Activated CD8-positive, alpha-beta T cell treated with anti-CD3 and anti-CD28 coated beads, Interleukin-2, amount 10 ng/mL, durations not matched to agents 7 days and 5 days (primary cell): ENCODE data around the gene SLC38A10. TPM values are rescaled to one million over a fixed set of nuclear protein-coding genes. Genes with fewer than 3 reads are reported as not detected.

Source experiments
- ATAC-seq: fragments of 150-1000 bp; cut with Tn5 transposase; one replicate; pipeline ENCODE4 v1.10.0; 2021; ENCODE audit warnings: moderate library complexity
- CTCF ChIA-PET: fragments of 350-600 bp; sonication (Branson Sonifier 250); formaldehyde crosslinking; loops from one replicate; lab custom pipeline; 2021; ENCODE audit warnings: antibody characterized with exemption; lab: Charles Lee
- POLR2A ChIA-PET: fragments of 350-600 bp; sonication (Branson Sonifier 250); formaldehyde crosslinking; loops from one replicate; lab custom pipeline; 2021; ENCODE audit warnings: antibody characterized with exemption; lab: Charles Lee
- DNase-seq: peaks from one replicate; pipeline ENCODE4 v3.0.0-alpha.2; 2020
- H3K27ac Mint-ChIP-seq: one replicate; pipeline ENCODE4 v1.8.0; 2021; ENCODE audit warnings: mild to moderate bottlenecking, mixed read lengths
- H3K27me3 Mint-ChIP-seq: one replicate; pipeline ENCODE4 v1.8.0; 2021; ENCODE audit warnings: low read depth, mixed read lengths
- H3K36me3 Mint-ChIP-seq: one replicate; pipeline ENCODE4 v1.8.0; 2021; ENCODE audit warnings: low read depth, mixed read lengths
- H3K4me1 Mint-ChIP-seq: one replicate; pipeline ENCODE4 v1.8.0; 2021; ENCODE audit warnings: low read depth, mixed read lengths
- H3K4me3 Mint-ChIP-seq: one replicate; pipeline ENCODE4 v1.8.0; 2021; ENCODE audit warnings: mild to moderate bottlenecking, mixed read lengths
- H3K9me3 Mint-ChIP-seq: one replicate; pipeline ENCODE4 v1.8.0; 2022; ENCODE audit warnings: mixed read lengths; ENCODE audit not compliant: insufficient read depth
- total RNA-seq, 2 experiments: library from RNA; stranded (reverse); gene quantifications; one replicate each; pipeline ENCODE4 v1.2.3, GENCODE V29; 2021

SLC38A10 gene
- total RNA-seq, 2 experiments from 2014 or later = 78.5 to 83.5 TPM

DNA sequence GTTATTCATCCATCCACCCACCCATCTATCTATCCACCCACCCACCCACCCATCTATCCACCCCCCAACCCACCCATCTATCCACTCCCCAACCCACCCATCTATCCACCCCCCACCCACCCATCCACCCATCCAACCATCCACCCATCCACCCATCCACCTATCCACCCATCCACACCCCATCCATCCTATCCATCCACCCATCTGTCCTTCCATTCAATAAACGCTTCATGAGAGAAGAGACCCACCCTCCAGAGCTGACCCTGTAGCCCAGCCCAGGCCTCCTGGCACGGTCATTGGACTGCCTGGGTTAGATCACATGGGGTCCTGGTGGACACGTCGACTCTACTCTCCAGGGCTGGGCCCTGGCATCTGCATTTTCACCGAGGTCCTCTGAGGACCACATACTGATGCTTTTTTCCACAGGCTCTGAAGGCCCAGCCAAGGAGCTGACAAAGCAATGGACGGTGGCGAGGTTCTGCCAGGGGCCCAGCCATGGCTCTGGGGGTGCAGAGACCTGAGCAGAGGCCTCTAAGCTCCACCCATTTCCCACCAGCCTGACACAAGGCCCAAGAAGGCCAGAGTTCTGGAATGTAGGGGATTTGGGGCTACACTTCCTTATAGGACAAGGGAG lies 41.3 kb upstream of the SLC38A10 start:
- CTCF ChIA-PET = no interaction called here
- Mint-ChIP-seq H3K27me3 (peaks cover 7% of the 10 kb centered on the region), H3K36me3 (no peaks in the 10 kb centered on the region), H3K4me1 (no peaks in the 10 kb centered on the region), H3K27ac (no peak overlapping the region), H3K4me3 (no peak overlapping the region), H3K9me3 (no peaks in the 10 kb centered on the region)
- ATAC-seq (no peak), DNase-seq (no peak)
- POLR2A ChIA-PET = no interaction called here

DNA sequence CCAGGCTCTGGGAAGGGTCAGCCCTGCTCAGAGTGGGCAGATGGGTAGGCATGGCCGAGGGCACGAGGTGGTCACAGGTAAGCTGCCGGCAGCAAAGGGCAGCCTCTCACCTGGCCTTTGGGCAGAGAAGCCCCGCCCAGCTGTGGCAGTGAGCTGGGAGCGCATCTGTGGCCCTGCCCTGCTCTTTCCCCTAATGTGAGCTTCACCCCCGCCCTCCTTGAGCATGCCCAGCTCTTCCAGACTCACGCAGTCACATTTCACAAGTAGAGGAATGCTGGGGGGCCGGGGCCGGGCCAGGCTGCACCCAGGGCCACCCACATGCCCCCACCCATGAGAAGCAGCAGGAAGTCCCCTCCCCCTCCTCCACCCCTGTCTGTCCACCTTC lies 40.7 kb upstream of the SLC38A10 start:
- CTCF ChIA-PET = interaction anchor here (0.7 kb wide), 1 partner anchor 114 kb away, joined by 3 read pairs; no protein-coding TSS in a partner anchor
- peaks cover 7% of the 10 kb centered on the region for H3K27me3 Mint-ChIP-seq
- DNase-seq = no peak

DNA sequence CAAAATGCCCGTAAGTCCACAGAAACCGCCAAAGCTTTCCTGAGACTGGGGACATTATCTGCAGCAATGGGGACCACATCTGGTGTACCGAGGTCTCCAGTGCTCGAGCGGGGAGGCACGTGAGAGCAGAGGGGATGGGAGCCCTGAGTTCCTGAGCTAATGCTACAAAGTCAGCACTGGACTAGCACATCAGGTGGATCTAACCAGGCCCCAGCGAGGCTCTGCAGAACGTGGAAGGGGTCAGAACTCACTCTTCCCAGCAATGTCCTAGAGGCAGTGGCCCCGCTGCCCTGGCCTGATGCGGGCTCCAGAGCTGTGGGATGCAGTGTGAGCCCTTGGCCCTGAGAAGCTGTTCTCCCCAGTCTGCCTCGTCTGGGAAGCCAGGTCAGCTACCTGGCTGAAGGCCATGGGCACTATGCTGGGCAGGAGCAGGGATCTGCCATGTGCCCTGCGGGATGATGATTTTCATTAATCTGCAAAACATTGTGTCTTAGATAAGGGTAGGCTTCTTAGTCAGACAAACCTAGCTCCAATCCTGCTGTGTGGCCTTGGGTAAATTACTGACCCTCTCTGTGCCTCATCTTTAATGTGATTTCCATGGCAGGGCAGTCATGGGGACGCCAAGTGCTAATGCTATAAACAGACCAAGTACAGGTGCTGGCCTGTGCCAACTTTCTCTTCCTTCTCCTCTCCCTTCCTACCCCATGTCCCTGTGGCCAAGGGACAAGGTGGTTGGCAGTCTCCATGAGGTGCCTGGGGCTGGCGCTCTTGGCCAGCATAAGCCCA lies 40.1 kb upstream of the SLC38A10 start:
- CTCF ChIA-PET = interaction anchor here (0.7 kb wide), 1 partner anchor 113 kb away, joined by 3 read pairs; no protein-coding TSS in a partner anchor
- POLR2A ChIA-PET = no interaction called here
- no peak for DNase-seq
- Mint-ChIP-seq H3K27me3 (peaks cover 5% of the 10 kb centered on the region), H3K27ac (no peak overlapping the region), H3K9me3 (no peaks in the 10 kb centered on the region), H3K4me3 (no peak overlapping the region), H3K36me3 (no peaks in the 10 kb centered on the region), H3K4me1 (no peaks in the 10 kb centered on the region)
- no peak for ATAC-seq

More for the DNA sequence above, 40.7 kb upstream of the SLC38A10 start:
- Mint-ChIP-seq H3K4me3 (no peak overlapping the region), H3K27ac (no peak overlapping the region), H3K36me3 (no peaks in the 10 kb centered on the region), H3K9me3 (no peaks in the 10 kb centered on the region), H3K4me1 (no peaks in the 10 kb centered on the region)
- no peak for ATAC-seq
- POLR2A ChIA-PET = no interaction called here

GRCh38 chr17:81334391-81334901 lies 39.3 kb upstream of the SLC38A10 start:
- H3K9me3 Mint-ChIP-seq = no peaks in the 10 kb centered on the region
- ChIA-PET POLR2A (no interaction called here), CTCF (no interaction called here)
- peaks cover 5% of the 10 kb centered on the region for H3K27me3 Mint-ChIP-seq
- DNase-seq (no peak), ATAC-seq (no peak)
- H3K4me1 Mint-ChIP-seq = no peaks in the 10 kb centered on the region
- H3K4me3 Mint-ChIP-seq = no peak overlapping the region
- H3K36me3 Mint-ChIP-seq = no peaks in the 10 kb centered on the region
- no peak overlapping the region for H3K27ac Mint-ChIP-seq

- H3K27ac Mint-ChIP-seq = no peak overlapping the region
- H3K4me3 Mint-ChIP-seq = no peak overlapping the region
- no peak for DNase-seq
- ATAC-seq = no peak
- ChIA-PET POLR2A (interaction anchor here (0.6 kb wide), 1 partner anchor 177 kb away, joined by 3 read pairs; no protein-coding TSS in a partner anchor), CTCF (no interaction called here)
- no peaks in the 10 kb centered on the region for H3K36me3 Mint-ChIP-seq
- H3K4me1 Mint-ChIP-seq = peaks cover 2% of the 10 kb centered on the region
- no peaks in the 10 kb centered on the region for H3K9me3 Mint-ChIP-seq
- peaks cover 2% of the 10 kb centered on the region for H3K27me3 Mint-ChIP-seq
Measured at GRCh38 chr17:81333616-81334368, 38.7 kb upstream of the SLC38A10 start.

- no peak overlapping the region for H3K27ac Mint-ChIP-seq
- no peaks in the 10 kb centered on the region for H3K36me3 Mint-ChIP-seq
- DNase-seq (no peak), ATAC-seq (no peak)
- H3K4me3 Mint-ChIP-seq = no peak overlapping the region
- no peaks in the 10 kb centered on the region for H3K9me3 Mint-ChIP-seq
- POLR2A ChIA-PET = interaction anchor here (0.6 kb wide), 1 partner anchor 178 kb away, joined by 3 read pairs; no protein-coding TSS in a partner anchor
- peaks cover 2% of the 10 kb centered on the region for H3K4me1 Mint-ChIP-seq
- CTCF ChIA-PET = interaction anchor here (0.6 kb wide), 1 partner anchor 227 kb away, joined by 3 read pairs; no protein-coding TSS in a partner anchor
- peaks cover 2% of the 10 kb centered on the region for H3K27me3 Mint-ChIP-seq
Measured at GRCh38 chr17:81332914-81333528, 37.9 kb upstream of the SLC38A10 start.

DNA sequence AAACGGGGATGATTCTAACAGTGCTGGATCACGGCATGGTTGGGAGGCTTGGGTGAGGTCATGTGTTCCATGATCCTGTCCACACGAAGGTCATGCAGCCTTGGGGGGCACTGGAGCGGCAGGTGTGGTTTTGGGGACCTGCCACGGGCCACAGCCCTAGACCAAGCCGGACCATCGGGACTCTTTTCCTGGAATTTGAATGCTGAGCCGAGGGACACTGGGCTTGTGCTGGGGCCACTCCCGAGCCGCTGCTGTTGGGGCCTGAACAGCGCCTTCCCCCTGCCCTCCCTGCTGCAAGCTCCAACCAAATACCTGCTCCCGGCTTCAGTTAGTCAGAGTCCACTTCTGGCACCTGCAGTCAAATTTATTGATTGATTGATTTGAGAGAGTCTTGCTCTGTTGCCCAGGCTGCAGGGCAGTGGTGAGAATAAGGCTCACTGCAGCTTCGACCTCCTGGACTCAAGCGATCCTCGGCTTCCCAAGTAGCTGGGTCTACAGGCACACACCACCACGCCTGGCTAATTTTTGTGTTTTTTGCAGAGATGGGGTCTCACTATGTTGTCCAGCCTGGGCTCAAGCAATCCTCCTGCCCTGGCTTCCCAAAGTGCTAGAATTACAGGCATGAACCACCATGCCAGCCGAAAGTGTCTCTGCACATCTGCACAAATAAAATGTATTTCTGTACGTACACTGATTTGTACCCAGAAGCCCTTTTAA lies 37.2 kb upstream of the SLC38A10 start:
- no peak for ATAC-seq
- POLR2A ChIA-PET = no interaction called here
- Mint-ChIP-seq H3K4me3 (no peak overlapping the region), H3K27ac (no peak overlapping the region), H3K36me3 (no peaks in the 10 kb centered on the region), H3K9me3 (no peaks in the 10 kb centered on the region), H3K4me1 (peaks cover 2% of the 10 kb centered on the region), H3K27me3 (peaks cover 2% of the 10 kb centered on the region)
- DNase-seq = no peak
- CTCF ChIA-PET = interaction anchor here (0.6 kb wide), 1 partner anchor 227 kb away, joined by 3 read pairs; no protein-coding TSS in a partner anchor

GRCh38 chr17:81331527-81332043 lies 36.5 kb upstream of the SLC38A10 start:
- ChIA-PET CTCF (no interaction called here), POLR2A (no interaction called here)
- Mint-ChIP-seq H3K9me3 (no peaks in the 10 kb centered on the region), H3K4me3 (no peak overlapping the region), H3K27me3 (peaks cover 7% of the 10 kb centered on the region), H3K4me1 (peaks cover 7% of the 10 kb centered on the region), H3K36me3 (no peaks in the 10 kb centered on the region), H3K27ac (no peak overlapping the region)
- no peak for ATAC-seq
- no peak for DNase-seq

- Mint-ChIP-seq H3K27ac (no peak overlapping the region), H3K4me3 (no peak overlapping the region), H3K27me3 (peaks cover 7% of the 10 kb centered on the region), H3K4me1 (peaks cover 7% of the 10 kb centered on the region), H3K36me3 (no peaks in the 10 kb centered on the region), H3K9me3 (no peaks in the 10 kb centered on the region)
- ATAC-seq (no peak), DNase-seq (no peak)
- ChIA-PET POLR2A (no interaction called here), CTCF (no interaction called here)
Measured at GRCh38 chr17:81330884-81331245, 35.8 kb upstream of the SLC38A10 start.

GRCh38 chr17:81329927-81330883 lies 35.1 kb upstream of the SLC38A10 start:
- H3K4me1 Mint-ChIP-seq = peaks cover 12% of the 10 kb centered on the region
- no peak for ATAC-seq
- no peak overlapping the region for H3K27ac Mint-ChIP-seq
- H3K4me3 Mint-ChIP-seq = no peak overlapping the region
- POLR2A ChIA-PET = no interaction called here
- DNase-seq = no peak
- no peaks in the 10 kb centered on the region for H3K9me3 Mint-ChIP-seq
- CTCF ChIA-PET = no interaction called here
- peaks cover 7% of the 10 kb centered on the region for H3K27me3 Mint-ChIP-seq
- H3K36me3 Mint-ChIP-seq = no peaks in the 10 kb centered on the region
